ENCODE measurements around the gene NISCH. TPM values are rescaled to one million over a fixed set of nuclear protein-coding genes. Genes with fewer than 3 reads are reported as not detected.

Gene NISCH
- total RNA-seq: 94.7 and 106 TPM in 2 replicates

DNA sequence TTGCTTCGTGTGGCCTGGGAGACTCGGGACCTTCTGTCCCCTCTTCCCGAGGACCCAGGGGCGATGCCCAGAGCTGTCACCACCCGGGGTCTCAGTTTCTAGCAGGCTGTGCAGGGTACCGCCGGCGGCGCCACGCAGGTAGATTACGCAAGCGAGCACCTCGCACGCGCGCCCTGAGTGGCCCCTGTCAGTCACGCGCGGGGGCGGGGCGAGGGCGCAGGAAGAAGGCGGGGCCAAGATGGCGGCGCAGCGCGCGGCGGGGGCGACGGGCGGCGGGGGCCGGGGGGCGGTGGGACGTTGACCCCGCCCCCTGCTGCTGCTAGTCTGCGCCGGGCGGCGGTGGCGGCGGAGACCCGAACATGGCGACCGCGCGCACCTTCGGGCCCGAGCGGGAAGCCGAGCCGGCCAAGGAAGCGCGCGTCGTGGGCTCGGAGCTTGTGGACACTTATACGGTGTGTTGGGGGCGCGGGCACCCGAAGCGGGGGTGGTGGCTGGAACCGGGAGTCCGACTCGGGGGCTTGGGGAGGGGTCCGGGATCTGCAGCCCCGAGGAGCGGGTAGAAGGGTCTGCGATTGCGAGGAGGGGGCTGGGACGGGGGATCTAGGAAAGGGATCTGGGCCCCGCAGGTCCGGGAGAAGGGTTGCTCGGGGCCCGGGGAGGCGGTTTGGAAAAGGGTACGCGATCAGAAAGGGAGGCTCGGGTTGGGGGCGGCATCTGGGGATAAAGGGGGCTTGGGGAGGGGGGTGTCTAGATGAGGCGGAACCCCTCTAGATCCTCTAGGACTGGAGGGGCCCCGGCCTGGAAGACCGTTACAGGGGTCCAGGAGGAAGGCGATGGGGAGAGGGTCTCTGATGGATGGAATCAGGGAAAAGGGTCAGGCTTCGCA is at the start of gene NISCH:
NISCH (plus strand) TSS at position 322 of the 886 bp plus-strand sequence; CDS start at position 360, 38 bp downstream.

DNA sequence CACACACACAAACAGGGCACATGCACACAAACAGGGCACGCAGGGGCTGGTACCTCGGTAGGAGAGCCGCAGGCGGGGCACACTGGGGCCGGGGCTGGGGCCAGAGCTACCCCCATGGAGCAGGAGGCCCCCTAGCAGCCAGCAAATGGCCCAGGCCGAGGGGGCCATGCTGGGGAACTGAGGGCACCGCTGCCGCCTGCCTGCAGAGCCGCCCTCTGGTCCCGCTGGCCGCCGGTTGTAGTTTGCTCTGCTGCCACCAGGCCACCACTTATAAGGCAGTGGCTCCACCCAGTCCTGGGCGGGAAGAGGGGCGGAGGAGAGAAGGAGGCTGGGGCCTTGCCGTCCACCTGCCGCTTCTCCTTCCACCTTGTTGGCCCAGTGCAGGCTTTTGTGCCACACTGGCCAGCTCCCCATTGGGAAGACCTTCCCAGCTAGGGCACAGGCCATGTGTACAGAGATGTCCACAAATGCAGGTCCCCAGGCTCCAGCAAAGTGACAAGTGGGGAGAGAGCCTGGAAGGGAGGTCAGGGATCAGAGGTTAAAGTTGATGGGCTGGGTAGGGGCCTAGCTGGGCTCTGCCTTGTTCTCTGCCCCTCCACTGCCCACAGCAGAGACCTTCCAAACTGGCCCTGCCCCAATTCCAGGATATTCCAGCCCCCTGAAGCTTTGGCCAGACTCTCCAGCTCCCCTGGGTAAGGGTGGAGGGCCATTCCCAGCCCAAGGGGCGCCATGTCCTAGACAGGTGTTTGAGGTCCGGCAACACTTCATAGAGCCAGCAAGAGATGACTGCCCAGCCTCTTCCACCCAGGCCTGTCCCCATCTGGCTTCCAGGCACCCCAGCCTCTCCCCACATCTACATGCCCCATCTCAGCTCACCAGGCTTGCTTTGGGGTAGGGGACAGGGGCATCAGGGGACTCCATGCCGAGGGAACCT is 10.3 kb upstream of the NISCH start, which contains the start of gene SEMA3G:
SEMA3G (minus strand) TSS at position 244 of the 934 bp plus-strand sequence; CDS start at position 168, 76 bp downstream.

DNA sequence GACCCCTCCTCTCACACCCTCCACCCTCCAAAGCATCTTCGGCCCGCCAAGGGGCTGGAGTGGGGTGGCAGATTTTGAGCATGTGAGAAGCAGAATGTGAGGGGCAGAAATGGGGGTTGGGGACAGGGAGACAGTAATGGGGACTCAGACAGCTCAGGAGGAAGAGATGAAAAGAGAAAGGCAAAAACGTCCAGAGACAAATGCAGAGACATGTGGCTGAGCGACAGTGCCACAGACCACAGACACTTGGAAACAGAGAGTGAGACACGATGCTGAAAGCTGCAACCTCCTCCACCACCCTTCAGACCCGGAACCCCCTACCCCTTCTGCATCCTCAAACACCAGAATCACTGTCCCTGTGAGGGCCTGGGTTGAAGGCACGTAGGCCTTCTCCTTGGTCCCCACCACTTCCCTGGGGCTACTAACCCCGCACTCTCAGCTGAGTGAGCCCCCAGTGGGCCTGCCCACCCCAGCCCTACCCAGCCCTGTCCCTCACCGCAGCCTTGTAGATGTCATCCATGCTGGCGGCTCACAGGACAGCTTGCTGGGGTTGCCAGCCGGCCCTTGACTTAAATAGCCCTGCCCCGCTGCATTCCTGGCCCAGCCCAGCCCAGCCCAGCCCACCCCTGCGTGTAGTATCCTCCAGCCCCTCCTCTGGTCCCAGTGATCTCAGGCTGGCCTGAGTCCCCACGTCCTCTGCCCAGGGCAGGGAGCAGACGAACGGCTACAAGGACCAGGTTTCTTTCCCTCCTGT is 1.7 kb upstream of the NISCH start, which contains the start of gene TNNC1:
TNNC1 (minus strand) TSS at position 546 of the 754 bp plus-strand sequence; CDS start at position 520, 26 bp downstream.

DNA sequence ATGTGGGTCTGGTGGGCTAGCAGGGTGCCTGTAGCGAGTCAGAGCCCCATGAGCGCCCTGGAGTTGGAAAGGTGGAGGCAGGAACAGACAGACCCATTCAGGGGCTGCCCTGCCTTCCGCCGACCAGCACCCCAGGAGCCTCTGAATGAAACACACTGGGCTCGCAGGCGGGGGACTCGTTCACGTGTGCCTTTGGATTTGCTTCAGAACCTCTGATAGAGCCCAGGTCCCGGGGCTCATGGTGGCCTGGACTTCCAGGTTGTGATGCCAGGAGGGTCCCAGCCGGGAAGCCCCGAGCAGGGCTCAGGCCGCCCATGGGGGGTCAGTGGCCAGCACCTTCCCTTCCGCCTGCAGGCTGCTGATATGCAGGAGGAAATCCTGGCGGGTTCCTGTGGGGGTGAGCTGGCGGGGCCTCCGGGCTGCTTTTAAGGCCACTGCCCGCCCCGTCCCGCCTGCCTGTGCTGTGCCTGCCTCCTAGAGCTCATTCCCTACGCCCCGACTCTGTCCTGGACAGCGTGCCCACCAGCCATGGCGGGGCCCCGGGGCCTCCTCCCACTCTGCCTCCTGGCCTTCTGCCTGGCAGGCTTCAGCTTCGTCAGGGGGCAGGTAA is 39.6 kb downstream of the NISCH start, which contains the start of gene STAB1:
STAB1 (plus strand) TSS at position 453 of the 610 bp plus-strand sequence; CDS start at position 529, 76 bp downstream.

DNA sequence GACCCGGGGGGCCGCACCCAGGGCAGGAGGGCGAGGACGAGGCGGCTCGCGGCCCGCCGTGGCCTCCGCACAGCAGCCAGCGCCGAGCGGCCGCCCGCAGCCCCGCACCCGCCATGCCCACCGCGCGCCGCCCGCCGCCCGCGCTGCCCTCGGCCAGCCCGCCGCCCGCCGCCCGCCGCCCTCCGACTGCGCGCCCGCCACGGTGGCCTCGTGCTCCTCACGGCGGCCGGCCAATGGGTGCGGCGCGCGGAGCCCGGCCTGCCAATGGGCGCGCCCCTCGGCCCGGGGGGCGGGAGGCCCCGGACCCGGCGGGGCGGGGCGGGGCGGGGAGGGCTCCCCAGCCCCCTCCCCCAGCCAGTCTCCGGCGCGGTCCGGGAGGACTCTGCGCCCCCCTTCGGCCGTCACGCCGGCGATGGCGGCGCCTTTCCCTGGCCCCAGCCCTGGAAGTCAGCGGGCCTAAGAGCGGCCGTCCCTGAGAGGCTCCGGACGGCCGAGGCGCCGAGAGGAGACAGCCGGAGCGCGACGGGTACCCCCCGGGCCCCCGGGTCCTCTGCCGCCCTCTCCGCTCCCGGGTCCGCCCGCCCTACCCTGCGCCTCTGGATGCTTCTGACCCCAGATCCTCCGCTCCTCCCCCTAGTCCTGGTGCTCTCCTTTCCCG is 78.3 kb downstream of the NISCH start, which contains the start of gene NT5DC2:
NT5DC2 (minus strand) TSS at position 235 of the 658 bp plus-strand sequence; CDS start at position 115, 120 bp downstream.

DNA sequence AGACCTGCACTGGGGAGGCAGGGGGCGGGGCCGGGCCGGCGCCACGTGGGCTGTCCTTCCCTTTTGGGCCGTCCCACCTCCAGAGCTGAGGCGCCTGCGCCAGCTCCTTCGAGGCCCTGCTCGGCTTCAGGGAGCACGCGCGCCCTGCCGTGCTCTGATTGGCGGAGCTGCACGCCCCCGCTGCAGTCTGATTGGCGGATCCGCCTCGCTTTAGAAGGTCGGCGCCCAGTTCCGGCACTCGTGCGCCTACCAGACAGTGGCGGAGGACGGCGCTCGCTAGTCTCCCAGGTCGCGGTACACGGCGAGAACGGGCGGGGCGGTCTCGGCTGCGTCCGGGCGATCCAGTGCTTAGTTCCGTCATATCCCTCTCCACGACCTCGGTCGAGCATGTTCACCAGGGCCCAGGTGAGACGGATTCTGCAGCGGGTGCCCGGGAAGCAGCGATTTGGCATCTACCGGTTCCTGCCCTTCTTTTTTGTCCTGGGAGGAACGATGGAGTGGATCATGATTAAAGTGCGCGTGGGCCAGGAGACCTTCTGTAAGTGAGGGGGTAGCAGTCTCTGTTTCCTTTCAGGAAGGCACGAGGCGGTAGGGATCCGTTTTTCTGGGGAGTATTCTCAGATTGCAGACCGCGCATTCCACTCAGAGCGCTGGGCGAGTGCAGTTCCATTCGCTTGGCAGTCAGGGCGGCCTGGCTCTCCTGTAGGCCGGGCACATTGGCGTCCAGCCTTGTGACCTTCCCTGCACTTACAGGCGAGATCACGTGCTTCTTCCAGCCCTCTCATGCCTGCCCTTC is 81.2 kb downstream of the NISCH start, which contains the start of gene UQCC5:
UQCC5 (plus strand) TSS at position 237 of the 796 bp plus-strand sequence; CDS start at position 388, 151 bp downstream.

Other genes starting within 250 kb of the NISCH start
- under 0.01 TPM in 1 of 2 replicates, not detected in the other for gene TLR9, start 230.0 kb upstream of the NISCH start, total RNA-seq
- gene TWF2, start 216.4 kb upstream of the NISCH start, total RNA-seq: 139 and 150 TPM in 2 replicates
- gene PPM1M, start 209.8 kb upstream of the NISCH start, total RNA-seq: 40.3 and 46.7 TPM in 2 replicates
- gene WDR82, start 177.0 kb upstream of the NISCH start, total RNA-seq: 57.6 and 73.3 TPM in 2 replicates
- gene GLYCTK, start 167.8 kb upstream of the NISCH start, total RNA-seq: 11.9 and 12.0 TPM in 2 replicates
- gene DNAH1, start 139.3 kb upstream of the NISCH start, total RNA-seq: 6.7 and 9.2 TPM in 2 replicates
- gene BAP1, start 45.6 kb upstream of the NISCH start, total RNA-seq: 59.6 and 69.4 TPM in 2 replicates
- 3.2 and 3.9 TPM in 2 replicates for gene PHF7, start 44.9 kb upstream of the NISCH start, total RNA-seq
- 0.85 and 0.97 TPM in 2 replicates for gene SEMA3G, start 10.5 kb upstream of the NISCH start, total RNA-seq
- 3.1 and 5.5 TPM in 2 replicates for gene TNNC1, start 1.6 kb upstream of the NISCH start, total RNA-seq
- gene STAB1, start 39.7 kb downstream of the NISCH start, total RNA-seq: 0.73 and 1.1 TPM in 2 replicates
- 59.1 and 84.9 TPM in 2 replicates for gene NT5DC2, start 78.3 kb downstream of the NISCH start, total RNA-seq
- gene UQCC5, start 81.0 kb downstream of the NISCH start, total RNA-seq: 1.9 and 2.9 TPM in 2 replicates
- 75.4 and 82.8 TPM in 2 replicates for gene PBRM1, start 230.3 kb downstream of the NISCH start, total RNA-seq
- 113 and 126 TPM in 2 replicates for gene GNL3, start 230.4 kb downstream of the NISCH start, total RNA-seq